A673 (cell line): ENCODE measurements around the gene SYT7.
A peak's percentile ranks its signal among the peaks of the same experiment; 100 is the strongest.

Experiments
- CTCF ChIP-seq: fragments of 300-800, 200-600 bp; sonication (generic); conservative IDR thresholded peaks from 2 replicates; pipeline ENCODE4 v1.5.1; 2017; ENCODE audit warnings: low read depth, mild to moderate bottlenecking, antibody characterized with exemption, low read length, moderate library complexity, mixed read lengths
- EZH2 ChIP-seq: fragments of 200-600 bp; sonication (generic); IDR thresholded peaks from 2 replicates; pipeline ENCODE4 v1.6.1; 2017; ENCODE audit warnings: borderline replicate concordance, low read depth, mild to moderate bottlenecking, mixed read lengths, antibody characterized with exemption, low read length; ENCODE audit not compliant: poor library complexity, severe bottlenecking

- TF ChIP-seq EZH2 (no peak), CTCF (peak; percentile 99)
Measured at GRCh38 chr11:61477727-61478148, 103.1 kb downstream of the SYT7 start.
